Keratinocyte (primary cell): ENCODE data around the gene SDK1. TPM values are rescaled to one million over a fixed set of nuclear protein-coding genes. Genes with fewer than 3 reads are reported as not detected.

Experiments
- DNase-seq: peaks from one replicate; pipeline ENCODE4 v3.0.0-alpha.2; 2011; ENCODE audit warnings: low read depth, missing footprints, low spot score
- FAIRE-seq: peaks from 2 replicates; lab custom pipeline; 2011; peaks lifted over from hg19 to GRCh38; lab: Jason Lieb, UNC
- H2AFZ ChIP-seq: 2 replicates; pipeline ENCODE4 v1.6.0; 2012; ENCODE audit warnings: low read length, control low read depth, inconsistent platforms; ENCODE audit not compliant: control insufficient read depth
- H3K27ac ChIP-seq: 2 replicates; pipeline ENCODE4 v1.5.1; 2011; ENCODE audit warnings: low read length; ENCODE audit not compliant: control insufficient read depth, insufficient read depth
- H3K27me3 ChIP-seq: 3 replicates; pipeline ENCODE4 v1.6.0; 2011; ENCODE audit warnings: low read length; ENCODE audit not compliant: control insufficient read depth, insufficient read depth; ENCODE audit errors: extremely low read depth
- H3K36me3 ChIP-seq, 2 experiments: 2 replicates in 1 of 2; 3 replicates in 1 of 2; pipeline ENCODE4 v1.5.1; 2011; ENCODE audit warnings: low read length in 2 of 2, mild to moderate bottlenecking in 1 of 2; ENCODE audit not compliant: control insufficient read depth in 2 of 2, insufficient read depth in 2 of 2; ENCODE audit errors: extremely low read depth in 1 of 2
- H3K4me1 ChIP-seq: 3 replicates; pipeline ENCODE4 v1.5.1; 2011; ENCODE audit warnings: low read length; ENCODE audit not compliant: control insufficient read depth, insufficient read depth; ENCODE audit errors: extremely low read depth
- H3K4me2 ChIP-seq: 3 replicates; pipeline ENCODE4 v1.6.0; 2011; ENCODE audit warnings: low read depth, low read length; ENCODE audit not compliant: control insufficient read depth, insufficient read depth; ENCODE audit errors: extremely low read depth
- H3K4me3 ChIP-seq, 3 experiments: fragments of 200-600 bp in 1 of 3; sonication (generic) in 1 of 3; 2 replicates in 2 of 3; 3 replicates in 1 of 3; pipeline ENCODE4 v1.5.1; 2011 to 2016; ENCODE audit warnings: low read length in 3 of 3, mild to moderate bottlenecking in 3 of 3, control low read depth in 2 of 3, inconsistent platforms in 1 of 3, low read depth in 1 of 3, mixed read lengths in 1 of 3, mixed run types in 1 of 3, moderate library complexity in 1 of 3; ENCODE audit not compliant: control insufficient read depth in 2 of 3, insufficient read depth in 2 of 3; ENCODE audit errors: extremely low read depth in 1 of 3
- H3K79me2 ChIP-seq: 2 replicates; pipeline ENCODE4 v1.6.0; 2012; ENCODE audit warnings: low read length; ENCODE audit not compliant: control insufficient read depth, insufficient read depth
- H3K9ac ChIP-seq: 3 replicates; pipeline ENCODE4 v1.6.0; 2011; ENCODE audit warnings: low read length; ENCODE audit not compliant: control insufficient read depth, insufficient read depth; ENCODE audit errors: extremely low read depth
- H3K9me1 ChIP-seq: 3 replicates; pipeline ENCODE4 v1.6.0; 2011; ENCODE audit warnings: low read length; ENCODE audit not compliant: control insufficient read depth, insufficient read depth; ENCODE audit errors: extremely low read depth
- H3K9me3 ChIP-seq: 2 replicates; pipeline ENCODE4 v1.5.1; 2012; ENCODE audit warnings: low read depth, low read length; ENCODE audit not compliant: control insufficient read depth
- H4K20me1 ChIP-seq: 3 replicates; pipeline ENCODE4 v1.6.0; 2011; ENCODE audit warnings: low read length; ENCODE audit not compliant: control insufficient read depth, insufficient read depth; ENCODE audit errors: extremely low read depth
- CTCF ChIP-seq, 3 experiments: IDR thresholded peaks in 1 of 3; conservative IDR thresholded peaks in 1 of 3; optimal IDR thresholded peaks in 1 of 3; 2 replicates in 2 of 3; 3 replicates in 1 of 3; pipeline versions ENCODE3 to v1.5.1; 2011; ENCODE audit warnings: low read length in 3 of 3, mild to moderate bottlenecking in 3 of 3, moderate library complexity in 2 of 3, control low read depth in 1 of 3, inconsistent platforms in 1 of 3; ENCODE audit not compliant: insufficient read depth in 2 of 3; ENCODE audit errors: extremely low read depth in 1 of 3
- EZH2 ChIP-seq: IDR thresholded peaks from one replicate; pipeline ENCODE4 v1.6.1; 2012; ENCODE audit warnings: inconsistent platforms, mild to moderate bottlenecking, low read length, moderate library complexity
- dilution Hi-C: fragments of 300-500 bp; cut with MboI; formaldehyde crosslinking; loops from one replicate; pipeline ENCODE4 v1.7.0; 2020; ENCODE audit warnings: low sequenced_read_pairs; ENCODE audit not compliant: extremely low pct_ligation_motif_present
- polyA plus RNA-seq, 5 experiments: library from polyadenylated mRNA; depleted of rRNA in 3 of 5; stranded (reverse) in 3 of 5; stranded (forward) in 1 of 5; unstranded in 1 of 5; fragments of >200 nt; gene quantifications; 1 replicate in 1 of 5; 2 replicates in 3 of 5; 3 replicates in 1 of 5; pipeline versions ENCODE4 v1.2.1 to v1.2.3, GENCODE V29; 2011 to 2012; ENCODE audit warnings: missing spikeins in 2 of 5, low read depth in 1 of 5, low replicate concordance in 1 of 5

SDK1 gene
- polyA plus RNA-seq, 1 donor (not counting 4 experiments of a cell fraction or from before 2014, with no cell fraction given): 0.66 TPM

DNA sequence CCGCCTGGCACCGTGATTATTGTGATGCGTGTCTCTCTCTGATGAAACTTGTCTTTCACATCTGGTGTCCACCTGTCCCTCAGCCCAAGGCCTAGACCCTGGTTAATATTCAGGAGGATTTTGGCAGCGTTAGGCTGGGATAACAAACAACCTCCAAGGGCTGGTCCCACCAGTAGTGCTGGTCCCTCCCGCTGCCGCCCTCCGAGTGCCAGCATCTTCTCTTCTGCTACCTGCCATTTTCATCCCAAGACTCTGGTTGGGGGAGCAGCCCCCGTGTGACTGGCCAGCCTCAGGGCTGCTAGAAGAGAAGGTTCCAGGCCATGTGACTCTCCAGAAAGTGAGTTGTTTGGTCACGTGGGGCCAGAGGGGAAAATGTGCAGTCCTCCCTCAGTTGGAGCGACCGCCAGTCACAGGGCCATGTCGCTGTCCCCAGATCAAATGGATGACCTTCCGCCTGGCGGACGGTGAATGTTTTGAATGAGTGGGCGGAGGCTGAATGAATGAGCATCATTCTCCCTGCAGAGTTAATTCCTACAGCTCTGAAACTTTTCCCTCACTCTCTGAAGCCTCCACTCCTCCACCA, 901.2 kb downstream of the SDK1 start:
- TF ChIP-seq EZH2 (no peak), CTCF (optimal IDR thresholded peaks at IDR 0.05 in 1 of 3, IDR thresholded peaks at IDR 0.05 in 1 of 3, conservative IDR thresholded peaks at IDR 0.05 in 1 of 3; ENCODE audit: extremely low read depth in 1 of 3, insufficient read depth in 2 of 3, low read length in 3 of 3) (no peak)
- H4K20me1 ChIP-seq: no peaks in the 10 kb centered on the region
- no peak overlapping the region for H2AFZ ChIP-seq
- H3K79me2 ChIP-seq: no peaks in the 10 kb centered on the region
- no peak overlapping the region for H3K27ac ChIP-seq
- H3K4me3 ChIP-seq: no peak overlapping the region
- no peak overlapping the region for H3K4me2 ChIP-seq
- FAIRE-seq (no peak), DNase-seq (no peak)
- H3K27me3 ChIP-seq: no peaks in the 10 kb centered on the region
- no peaks in the 10 kb centered on the region for H3K9me1 ChIP-seq
- dilution Hi-C loops: no loop called here
- no peak overlapping the region for H3K9ac ChIP-seq
- H3K9me3 ChIP-seq: peaks cover 5% of the 10 kb centered on the region
- no peaks in the 10 kb centered on the region for H3K36me3 ChIP-seq
- H3K4me1 ChIP-seq: peaks cover 6% of the 10 kb centered on the region

DNA sequence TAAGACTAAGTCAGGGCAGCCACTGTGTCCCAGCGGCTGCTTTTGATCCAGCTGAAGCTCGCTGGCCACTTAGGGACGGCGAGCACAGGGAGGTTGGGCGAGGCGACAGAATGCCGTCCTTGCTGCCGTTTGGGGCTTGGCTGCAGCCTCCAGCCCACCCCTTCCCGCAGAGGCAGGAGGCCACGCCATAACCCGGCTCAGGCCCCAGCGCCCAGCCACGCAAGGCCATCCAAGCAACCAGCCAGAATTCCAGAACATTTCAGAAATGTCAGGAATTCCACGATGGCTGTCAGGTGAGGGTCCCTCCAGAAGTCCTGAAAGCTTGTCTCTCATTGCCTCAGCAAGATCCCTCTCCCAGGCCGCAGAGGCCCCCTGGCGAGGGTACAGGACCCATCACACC, 901.9 kb downstream of the SDK1 start:
- no peaks in the 10 kb centered on the region for H3K79me2 ChIP-seq
- H4K20me1 ChIP-seq: no peaks in the 10 kb centered on the region
- peaks cover 5% of the 10 kb centered on the region for H3K9me3 ChIP-seq
- dilution Hi-C loops: no loop called here
- no peak for DNase-seq
- no peaks in the 10 kb centered on the region for H3K27me3 ChIP-seq
- no peaks in the 10 kb centered on the region for H3K36me3 ChIP-seq
- H3K9me1 ChIP-seq: no peaks in the 10 kb centered on the region
- H3K9ac ChIP-seq: no peak overlapping the region
- no peak overlapping the region for H3K27ac ChIP-seq
- FAIRE-seq: no peak
- H3K4me1 ChIP-seq: peaks cover 6% of the 10 kb centered on the region
- H3K4me2 ChIP-seq: no peak overlapping the region
- no peak overlapping the region for H2AFZ ChIP-seq
- H3K4me3 ChIP-seq: no peak overlapping the region
- TF ChIP-seq EZH2: no peak
- no peak for TF ChIP-seq CTCF (optimal IDR thresholded peaks at IDR 0.05 in 1 of 3, IDR thresholded peaks at IDR 0.05 in 1 of 3, conservative IDR thresholded peaks at IDR 0.05 in 1 of 3; ENCODE audit: extremely low read depth in 1 of 3, insufficient read depth in 2 of 3, low read length in 3 of 3)
